Gastrocnemius medialis (tissue), 4 donors: Measurements from ENCODE around the gene RIMBP2. TPM values are rescaled to one million over a fixed set of nuclear protein-coding genes. Genes with fewer than 3 reads are reported as not detected.

ENCODE experiments used
- ATAC-seq, 2 donors: fragments of 150-250 bp; one replicate each; pipeline ENCODE4 v1.9.1; 2016
- DNase-seq, 2 donors: peaks; one replicate each; pipeline ENCODE4 v3.0.0-alpha.2; 2019
- H3K27ac ChIP-seq, 4 donors: fragments of 200-600 bp; sonication (generic); 1 replicate in 1 of 4; 2 replicates in 3 of 4; pipeline ENCODE4 v1.5.1; 2016 to 2018; ENCODE audit warnings: mild to moderate bottlenecking in 2 of 4, moderate library complexity in 1 of 4
- H3K27me3 ChIP-seq, 3 donors: fragments of 200-600 bp; sonication (generic) in 2 of 3; 1 replicate in 1 of 3; 2 replicates in 2 of 3; pipeline versions ENCODE4 v1.5.1 to v1.6.0; 2016 to 2019; ENCODE audit warnings: mild to moderate bottlenecking in 1 of 3, moderate library complexity in 1 of 3
- H3K36me3 ChIP-seq, 2 donors: fragments of 200-600 bp; sonication (generic) in 1 of 2; one replicate each; pipeline ENCODE4 v1.5.1; 2017 to 2018
- H3K4me1 ChIP-seq, 2 donors: fragments of 200-600 bp; sonication (generic) in 1 of 2; one replicate each; pipeline ENCODE4 v1.5.1; 2016 to 2017; ENCODE audit warnings: mild to moderate bottlenecking in 2 of 2
- H3K4me3 ChIP-seq, 4 donors: fragments of 200-600 bp; sonication (generic) in 3 of 4; 1 replicate in 1 of 4; 2 replicates in 3 of 4; pipeline ENCODE4 v1.5.1; 2016 to 2019; ENCODE audit warnings: mild to moderate bottlenecking in 2 of 4
- H3K9me3 ChIP-seq, 3 donors: fragments of 200-600 bp; sonication (generic) in 2 of 3; 1 replicate in 1 of 3; 2 replicates in 2 of 3; pipeline ENCODE4 v1.5.1; 2016 to 2019
- POLR2A ChIP-seq, 2 donors: fragments of 450-650 bp; IDR thresholded peaks; one replicate each; pipeline ENCODE4 v1.6.1; 2017; ENCODE audit warnings: antibody characterized with exemption in 2 of 2, mild to moderate bottlenecking in 2 of 2, moderate library complexity in 2 of 2
- in situ Hi-C, 4 donors: fragments of 200-750 bp; cut with MboI; loops; one replicate each; pipeline versions ENCODE4 v1.15.0 to v1.8.0; 2017; ENCODE audit warnings: low sequenced_read_pairs in 4 of 4
- intact Hi-C: fragments of 100-400 bp; cut with DNase I; formaldehyde crosslinking; loops from one replicate; pipeline ENCODE4 v1.15.1; 2023; ENCODE audit warnings: low total_unique reads
- total RNA-seq, 4 donors: library from RNA; depleted of rRNA; stranded (reverse); fragments of >200 nt; gene quantifications; one replicate each; pipeline versions ENCODE4 v1.1.0 to v1.2.3, GENCODE V29; 2016
- TF ChIP-seq, protein P1 (sequence below), 5 experiments: fragments of 450-650 bp in 3 of 5; fragments of 200-600 bp in 2 of 5; sonication (generic) in 2 of 5; IDR thresholded peaks in 4 of 5; conservative IDR thresholded peaks in 1 of 5; 1 replicate in 4 of 5; 2 replicates in 1 of 5; pipeline ENCODE4 v1.5.1; 2016 to 2019; ENCODE audit warnings: antibody characterized with exemption in 5 of 5, mild to moderate bottlenecking in 3 of 5, moderate library complexity in 3 of 5

RIMBP2 gene
- total RNA-seq, 4 donors from 2014 or later: 0.76 to 2.2 (median 1.2) TPM; not detected in 1

DNA sequence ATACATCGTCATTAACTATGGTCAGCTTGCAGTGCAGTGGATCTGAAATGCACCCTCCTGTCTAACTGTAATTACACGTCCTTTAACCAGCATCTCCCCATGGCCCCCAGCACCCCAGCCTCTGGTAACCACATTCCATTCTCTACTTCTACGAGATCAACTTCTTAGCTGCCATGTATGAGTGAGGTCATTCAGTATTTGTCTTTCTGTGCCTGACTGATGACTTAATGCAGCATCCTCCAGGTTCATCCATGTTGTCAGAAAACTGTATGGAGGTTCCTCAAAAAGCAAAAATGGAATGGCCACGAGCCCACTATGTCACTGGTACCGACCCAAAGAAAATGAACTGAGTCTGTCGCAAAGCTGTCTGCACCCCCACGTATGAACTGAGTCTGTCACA is 107.3 kb downstream of the RIMBP2 start:
- Histone ChIP-seq H3K9me3 (no peaks in the 10 kb centered on the region), H3K36me3 (no peaks in the 10 kb centered on the region), H3K27ac (no peak overlapping the region), H3K27me3 (no peaks in the 10 kb centered on the region), H3K4me3 (no peak overlapping the region), H3K4me1 (no peaks in the 10 kb centered on the region)
- in situ Hi-C loops (no loop called here), intact Hi-C loops (no loop called here)
- ATAC-seq (no peak), DNase-seq (no peak)
- TF ChIP-seq, protein P1, sequence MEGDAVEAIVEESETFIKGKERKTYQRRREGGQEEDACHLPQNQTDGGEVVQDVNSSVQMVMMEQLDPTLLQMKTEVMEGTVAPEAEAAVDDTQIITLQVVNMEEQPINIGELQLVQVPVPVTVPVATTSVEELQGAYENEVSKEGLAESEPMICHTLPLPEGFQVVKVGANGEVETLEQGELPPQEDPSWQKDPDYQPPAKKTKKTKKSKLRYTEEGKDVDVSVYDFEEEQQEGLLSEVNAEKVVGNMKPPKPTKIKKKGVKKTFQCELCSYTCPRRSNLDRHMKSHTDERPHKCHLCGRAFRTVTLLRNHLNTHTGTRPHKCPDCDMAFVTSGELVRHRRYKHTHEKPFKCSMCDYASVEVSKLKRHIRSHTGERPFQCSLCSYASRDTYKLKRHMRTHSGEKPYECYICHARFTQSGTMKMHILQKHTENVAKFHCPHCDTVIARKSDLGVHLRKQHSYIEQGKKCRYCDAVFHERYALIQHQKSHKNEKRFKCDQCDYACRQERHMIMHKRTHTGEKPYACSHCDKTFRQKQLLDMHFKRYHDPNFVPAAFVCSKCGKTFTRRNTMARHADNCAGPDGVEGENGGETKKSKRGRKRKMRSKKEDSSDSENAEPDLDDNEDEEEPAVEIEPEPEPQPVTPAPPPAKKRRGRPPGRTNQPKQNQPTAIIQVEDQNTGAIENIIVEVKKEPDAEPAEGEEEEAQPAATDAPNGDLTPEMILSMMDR (IDR thresholded peaks at IDR 0.05 in 4 of 5, conservative IDR thresholded peaks at IDR 0.05 in 1 of 5): no peak
- no peak for TF ChIP-seq POLR2A (IDR thresholded peaks at IDR 0.05)

DNA sequence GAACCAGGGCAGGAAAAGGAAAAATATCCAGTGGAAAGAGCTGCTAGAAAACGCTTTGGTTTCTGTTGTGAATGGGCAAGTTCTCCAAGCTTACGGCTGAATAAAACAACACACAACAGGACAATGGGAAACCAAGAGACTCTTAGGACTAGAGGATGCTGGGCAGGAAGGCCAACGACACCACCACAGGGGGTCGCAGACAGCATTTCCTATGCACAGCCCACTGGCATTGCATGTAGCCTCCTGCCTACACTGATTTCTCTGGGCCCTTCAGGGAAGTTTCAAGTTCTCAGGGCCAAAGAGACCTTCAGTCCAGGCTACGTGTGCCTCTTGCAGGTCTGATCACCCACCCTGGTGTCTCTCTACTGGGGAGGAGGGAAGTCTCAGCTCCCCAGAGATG is 108.0 kb downstream of the RIMBP2 start:
- intact Hi-C loops (no loop called here), in situ Hi-C loops (no loop called here)
- H3K27me3 ChIP-seq: no peaks in the 10 kb centered on the region
- H3K27ac ChIP-seq: no peak overlapping the region
- TF ChIP-seq POLR2A (IDR thresholded peaks at IDR 0.05): no peak
- TF ChIP-seq, protein P1 (IDR thresholded peaks at IDR 0.05 in 4 of 5, conservative IDR thresholded peaks at IDR 0.05 in 1 of 5): no peak
- no peaks in the 10 kb centered on the region for H3K4me1 ChIP-seq
- H3K4me3 ChIP-seq: no peak overlapping the region
- no peaks in the 10 kb centered on the region for H3K9me3 ChIP-seq
- DNase-seq: no peak
- ATAC-seq: no peak
- no peaks in the 10 kb centered on the region for H3K36me3 ChIP-seq

DNA sequence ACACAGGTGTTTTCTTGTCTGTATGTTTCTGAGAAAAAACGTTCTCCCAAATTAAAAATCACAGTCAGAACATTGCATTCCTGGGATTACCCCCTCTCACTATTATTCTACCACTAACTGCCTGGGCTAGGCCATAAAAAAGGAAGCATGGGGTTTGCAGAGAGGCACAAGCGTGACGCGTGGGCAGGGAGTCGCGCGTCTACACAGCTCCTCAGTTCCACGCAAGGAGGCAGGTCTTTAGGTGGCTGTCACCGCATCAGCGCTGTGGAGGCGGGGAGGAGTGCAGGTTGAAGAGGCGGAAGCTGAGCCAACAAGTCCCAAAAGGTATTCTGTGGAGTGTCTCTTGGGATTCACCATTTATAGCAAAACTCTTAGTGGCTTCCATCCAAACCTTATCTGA is 109.9 kb downstream of the RIMBP2 start:
- Histone ChIP-seq H3K27ac (no peak overlapping the region), H3K36me3 (no peaks in the 10 kb centered on the region), H3K4me3 (no peak overlapping the region), H3K27me3 (no peaks in the 10 kb centered on the region), H3K4me1 (no peaks in the 10 kb centered on the region), H3K9me3 (no peaks in the 10 kb centered on the region)
- TF ChIP-seq POLR2A (IDR thresholded peaks at IDR 0.05): no peak
- TF ChIP-seq, protein P1 (IDR thresholded peaks at IDR 0.05 in 4 of 5, conservative IDR thresholded peaks at IDR 0.05 in 1 of 5): no peak
- DNase-seq: no peak
- no peak for ATAC-seq
- intact Hi-C loops (no loop called here), in situ Hi-C loops (no loop called here)

DNA sequence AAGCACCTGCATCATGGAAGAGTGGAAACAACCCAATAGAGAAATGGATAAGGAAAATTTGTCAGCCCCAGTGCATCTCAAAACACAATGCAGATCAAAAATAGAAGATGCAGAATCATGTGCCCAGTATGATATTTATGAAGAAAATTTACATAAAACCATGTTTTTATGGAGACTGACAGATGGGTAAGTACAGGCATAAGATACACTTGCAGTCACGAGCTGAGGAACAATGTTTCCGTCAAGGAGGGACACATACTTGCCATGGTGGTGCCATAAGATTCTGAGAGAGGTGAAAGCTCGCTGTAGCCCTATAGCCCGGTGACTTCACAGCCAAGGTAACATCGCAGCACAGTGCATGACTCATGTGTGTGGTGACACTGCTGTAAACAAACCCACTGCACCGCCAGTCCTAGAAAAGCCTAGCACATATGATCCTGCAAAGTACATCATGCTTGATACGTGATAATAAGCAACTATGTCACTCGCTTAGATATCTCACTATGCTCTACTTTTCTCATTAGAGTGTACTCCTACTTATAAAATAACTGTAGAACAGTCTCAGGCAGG is 112.6 kb downstream of the RIMBP2 start:
- no peak for TF ChIP-seq POLR2A (IDR thresholded peaks at IDR 0.05)
- TF ChIP-seq, protein P1 (IDR thresholded peaks at IDR 0.05 in 4 of 5, conservative IDR thresholded peaks at IDR 0.05 in 1 of 5): no peak
- Histone ChIP-seq H3K36me3 (no peaks in the 10 kb centered on the region), H3K27me3 (no peaks in the 10 kb centered on the region), H3K9me3 (no peaks in the 10 kb centered on the region), H3K4me1 (no peaks in the 10 kb centered on the region), H3K4me3 (no peak overlapping the region), H3K27ac (no peak overlapping the region)
- ATAC-seq (no peak), DNase-seq (no peak)
- in situ Hi-C loops: no loop called here
- intact Hi-C loops: no loop called here

DNA sequence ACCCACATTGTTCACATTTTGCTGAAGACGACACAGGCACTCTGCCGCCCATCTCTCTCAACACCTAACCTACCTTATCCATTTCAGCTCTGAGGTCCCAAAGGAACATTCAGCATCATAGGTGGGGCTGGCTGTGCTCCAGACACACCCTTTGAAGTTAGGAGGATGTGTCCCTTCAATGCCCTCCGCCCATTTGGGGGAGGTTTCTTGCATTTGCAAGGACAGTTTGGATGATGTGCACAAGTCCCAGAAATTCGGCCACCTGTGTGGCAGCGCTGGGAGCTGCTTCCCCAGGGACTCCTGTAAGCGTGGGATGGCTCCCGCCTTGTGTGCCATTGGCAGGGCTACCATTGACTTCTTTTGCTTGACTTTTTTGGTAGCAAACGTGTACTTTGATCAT is 113.8 kb downstream of the RIMBP2 start:
- in situ Hi-C loops: no loop called here
- TF ChIP-seq, protein P1 (IDR thresholded peaks at IDR 0.05 in 4 of 5, conservative IDR thresholded peaks at IDR 0.05 in 1 of 5): no peak
- Histone ChIP-seq H3K27ac (no peak overlapping the region), H3K4me3 (no peak overlapping the region), H3K9me3 (no peaks in the 10 kb centered on the region), H3K4me1 (no peaks in the 10 kb centered on the region), H3K36me3 (no peaks in the 10 kb centered on the region), H3K27me3 (no peaks in the 10 kb centered on the region)
- intact Hi-C loops: no loop called here
- DNase-seq: no peak
- no peak for ATAC-seq
